PC-3 (cell line): ENCODE measurements around the gene PDE11A.

Experiments used
- EZH2 ChIP-seq: fragments of 300-600 bp; sonication (generic); IDR thresholded peaks from one replicate; pipeline ENCODE4 v1.6.1; 2017; ENCODE audit warnings: antibody characterized with exemption, mild to moderate bottlenecking, low read length; ENCODE audit not compliant: unreplicated experiment
- EZH2phosphoT487 ChIP-seq: fragments of 300-600 bp; sonication (generic); IDR thresholded peaks from 2 replicates; pipeline ENCODE4 v1.6.1; 2018; ENCODE audit warnings: mild to moderate bottlenecking, antibody characterized with exemption, low read length, borderline replicate concordance
- TF ChIP-seq, protein P1 (sequence below): fragments of 300-600 bp; sonication (generic); conservative IDR thresholded peaks from 2 replicates; pipeline ENCODE4 v1.5.1; 2017; ENCODE audit warnings: antibody characterized with exemption, low read depth, mild to moderate bottlenecking, low read length

DNA sequence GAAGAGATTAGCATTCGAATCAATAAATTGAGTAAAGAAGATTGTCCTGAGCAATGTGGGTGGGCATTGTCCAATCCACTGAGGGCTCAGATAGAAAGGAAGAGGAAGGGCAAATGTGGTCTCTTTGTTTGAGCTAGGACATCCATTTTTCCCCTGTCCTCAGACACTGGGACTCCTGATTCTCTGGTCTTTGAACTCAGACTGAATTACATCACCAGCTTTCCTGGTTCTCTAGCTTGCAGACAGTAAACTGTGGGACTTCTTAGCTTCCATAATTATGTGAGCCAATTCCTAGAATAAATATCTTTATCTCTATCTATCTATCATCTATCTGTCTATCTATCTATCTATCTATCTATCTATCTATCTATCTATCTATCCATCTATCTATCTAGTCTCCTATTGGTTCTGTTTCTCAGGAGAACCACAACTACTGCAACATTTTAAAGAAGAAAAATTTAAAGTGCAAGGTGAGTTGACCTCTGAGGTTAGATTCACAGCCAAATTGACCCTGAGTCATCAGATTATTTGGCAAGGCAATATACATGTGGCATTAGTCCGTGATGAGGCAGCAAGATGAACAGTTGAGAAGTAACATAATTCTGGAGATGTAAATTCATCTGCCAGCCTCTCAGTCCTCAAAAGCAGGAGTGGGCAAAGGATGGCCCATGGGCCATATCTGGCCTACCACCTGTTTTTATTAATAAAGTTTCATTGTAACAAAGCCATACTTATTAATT is 191.4 kb downstream of the PDE11A start:
- TF ChIP-seq, protein P1, sequence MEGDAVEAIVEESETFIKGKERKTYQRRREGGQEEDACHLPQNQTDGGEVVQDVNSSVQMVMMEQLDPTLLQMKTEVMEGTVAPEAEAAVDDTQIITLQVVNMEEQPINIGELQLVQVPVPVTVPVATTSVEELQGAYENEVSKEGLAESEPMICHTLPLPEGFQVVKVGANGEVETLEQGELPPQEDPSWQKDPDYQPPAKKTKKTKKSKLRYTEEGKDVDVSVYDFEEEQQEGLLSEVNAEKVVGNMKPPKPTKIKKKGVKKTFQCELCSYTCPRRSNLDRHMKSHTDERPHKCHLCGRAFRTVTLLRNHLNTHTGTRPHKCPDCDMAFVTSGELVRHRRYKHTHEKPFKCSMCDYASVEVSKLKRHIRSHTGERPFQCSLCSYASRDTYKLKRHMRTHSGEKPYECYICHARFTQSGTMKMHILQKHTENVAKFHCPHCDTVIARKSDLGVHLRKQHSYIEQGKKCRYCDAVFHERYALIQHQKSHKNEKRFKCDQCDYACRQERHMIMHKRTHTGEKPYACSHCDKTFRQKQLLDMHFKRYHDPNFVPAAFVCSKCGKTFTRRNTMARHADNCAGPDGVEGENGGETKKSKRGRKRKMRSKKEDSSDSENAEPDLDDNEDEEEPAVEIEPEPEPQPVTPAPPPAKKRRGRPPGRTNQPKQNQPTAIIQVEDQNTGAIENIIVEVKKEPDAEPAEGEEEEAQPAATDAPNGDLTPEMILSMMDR = no peak
- TF ChIP-seq EZH2 (no peak), EZH2phosphoT487 (no peak)
